HL-60 (cell line): Measurements from ENCODE around the gene IFNA5.
A peak's percentile ranks its signal among the peaks of the same experiment; 100 is the strongest.

Experiments used
- DNase-seq, 2 experiments: peaks; one replicate each; pipeline ENCODE4 v3.0.0-alpha.2; 2010 to 2020; ENCODE audit warnings: low read depth in 1 of 2, low spot score in 1 of 2
- H3K27ac ChIP-seq: fragments of 250-450 bp; sonication (Bioruptor Pico); replicated peaks from 2 replicates; pipeline ENCODE4 v1.5.1; 2020; ENCODE audit warnings: mild to moderate bottlenecking, moderate library complexity
- H3K27me3 ChIP-seq: fragments of 250-450 bp; sonication (Bioruptor Pico); 2 replicates; pipeline ENCODE4 v1.5.1; 2021; ENCODE audit warnings: mild to moderate bottlenecking, moderate library complexity; ENCODE audit not compliant: insufficient read depth, poor library complexity, severe bottlenecking
- H3K4me3 ChIP-seq: replicated peaks from 2 replicates; pipeline ENCODE4 v1.5.1; 2011; ENCODE audit warnings: mild to moderate bottlenecking, control low read depth, low read length; ENCODE audit not compliant: insufficient read depth
- CTCF ChIP-seq: IDR thresholded peaks from one replicate; pipeline ENCODE4 v1.5.1; 2011; ENCODE audit warnings: low read length, control low read depth, inconsistent platforms; ENCODE audit not compliant: insufficient read depth
- GABPA ChIP-seq: IDR thresholded peaks from 2 replicates; pipeline ENCODE4 v1.6.1; 2012; ENCODE audit warnings: low read depth
- POLR2AphosphoS5 ChIP-seq: IDR thresholded peaks from 2 replicates; pipeline ENCODE4 v1.6.1; 2012; ENCODE audit warnings: low read depth
- REST ChIP-seq: IDR thresholded peaks from 2 replicates; pipeline ENCODE4 v1.6.1; 2012; ENCODE audit warnings: low read depth; ENCODE audit not compliant: insufficient replicate concordance
- SPI1 ChIP-seq: IDR thresholded peaks from 2 replicates; pipeline ENCODE4 v1.6.1; 2012; ENCODE audit warnings: low read depth, mild to moderate bottlenecking, borderline replicate concordance

IFNA5 gene

GRCh38 chr9:21286659-21287058 lies 18.5 kb downstream of the IFNA5 start:
- Histone ChIP-seq H3K4me3 (no peak overlapping the region), H3K27me3 (no peaks in the 10 kb centered on the region), H3K27ac (peak overlapping the region; percentile 45)
- TF ChIP-seq SPI1 (peak; percentile 65; the same call in 1 of the 2 replicates), POLR2AphosphoS5 (no peak), REST (no peak), CTCF (no peak), GABPA (no peak)
- DNase-seq: peak in 1 of 2 experiments; percentile 67

- H3K4me3 ChIP-seq: no peak overlapping the region
- no peak overlapping the region for H3K27ac ChIP-seq
- no peak for DNase-seq
- H3K27me3 ChIP-seq: no peaks in the 10 kb centered on the region
- TF ChIP-seq CTCF (no peak), POLR2AphosphoS5 (no peak), GABPA (no peak), REST (no peak), SPI1 (no peak)
These were observed 19.0 kb downstream of the IFNA5 start for GRCh38 chr9:21286099-21286498.

GRCh38 chr9:21281275-21281674 lies 23.8 kb downstream of the IFNA5 start:
- Histone ChIP-seq H3K4me3 (no peak overlapping the region), H3K27ac (no peak overlapping the region), H3K27me3 (no peaks in the 10 kb centered on the region)
- DNase-seq: peak in 1 of 2 experiments; percentile 35
- TF ChIP-seq CTCF (no peak), SPI1 (peak; percentile 65; the same call in 1 of the 2 replicates)

- DNase-seq: no peak
- no peaks in the 10 kb centered on the region for H3K27me3 ChIP-seq
- H3K27ac ChIP-seq: no peak overlapping the region
These were observed 36.8 kb downstream of the IFNA5 start for GRCh38 chr9:21268347-21268657.

More at GRCh38 chr9:21268347-21268657, 36.8 kb downstream of the IFNA5 start:
- no peak overlapping the region for H3K4me3 ChIP-seq
- TF ChIP-seq SPI1: peak; percentile 52
- TF ChIP-seq POLR2AphosphoS5: no peak
